Measurements from ENCODE around the gene P2RY2. TPM values are rescaled to one million over a fixed set of nuclear protein-coding genes. Genes with fewer than 3 reads are reported as not detected.

Gene P2RY2
- total RNA-seq, 1 experiment from 2014 or later = 2.9 TPM

DNA sequence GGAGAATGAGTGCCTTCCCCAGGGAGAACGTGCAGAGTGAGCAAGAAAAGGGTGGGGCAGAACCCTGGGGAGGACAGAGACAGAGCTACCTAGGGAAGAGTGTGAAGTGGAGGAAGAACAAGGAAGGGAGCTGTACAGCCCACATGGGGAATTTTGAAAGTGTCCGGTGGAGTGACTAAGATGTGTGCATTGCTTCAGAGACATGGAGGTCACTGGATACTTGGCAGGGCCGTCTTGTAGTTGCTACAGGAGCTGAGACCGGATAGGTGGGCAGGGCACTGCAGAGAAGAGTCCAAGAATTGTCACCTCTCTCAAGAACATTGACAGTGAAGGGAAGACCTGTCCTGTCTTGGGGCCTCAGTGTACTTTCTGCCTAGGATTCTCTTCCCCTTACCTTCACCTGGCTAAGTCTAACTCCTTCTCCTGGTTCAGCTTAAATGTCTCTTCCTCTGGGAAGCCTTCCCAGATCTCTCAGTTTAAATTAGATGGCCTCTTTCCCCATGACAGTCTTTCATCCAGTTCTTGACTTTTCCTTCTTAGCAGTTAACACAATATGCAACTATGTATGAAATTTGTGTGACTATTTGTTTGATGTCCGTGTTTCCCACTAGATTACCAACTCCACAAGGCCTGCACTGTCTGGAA is 44.9 kb downstream of the P2RY2 start:
- Histone ChIP-seq H3K4me2 (ENCODE audit: low read length) (no peak overlapping the region), H3K9me2 (ENCODE audit: insufficient read depth) (no peaks in the 10 kb centered on the region), H3K27ac (ENCODE audit: low read depth, low read length) (no peak overlapping the region), H3K36me3 (ENCODE audit: control insufficient read depth in 1 of 2, insufficient read depth in 2 of 2, low read length in 2 of 2) (no peaks in the 10 kb centered on the region), H3K27me3 (ENCODE audit: insufficient read depth, low read length) (peaks cover 5% of the 10 kb centered on the region; the same call in 1 of the 2 replicates), H3K9ac (ENCODE audit: low read length) (no peak overlapping the region), H3K4me3 (replicated peaks in 1 of 2; ENCODE audit: low read depth in 1 of 2, low read length in 2 of 2) (no peak overlapping the region), H3K79me2 (ENCODE audit: insufficient read depth, low read length) (no peaks in the 10 kb centered on the region), H3K9me3 (ENCODE audit: control insufficient read depth in 1 of 2, insufficient read depth in 1 of 2, low read depth in 1 of 2, low read length in 2 of 2) (no peaks in the 10 kb centered on the region), H3K4me1 (ENCODE audit: control insufficient read depth in 1 of 2, insufficient read depth in 2 of 2, low read length in 2 of 2) (peaks cover 1 to 12% of the 10 kb centered on the region in 2 experiments; a peak in 2 of 4 replicates), H2AFZ (ENCODE audit: low read depth, low read length, poor library complexity, severe bottlenecking) (no peak overlapping the region), H4K20me1 (ENCODE audit: insufficient read depth) (no peaks in the 10 kb centered on the region)
- ChIA-PET POLR2A (no interaction called here), RAD21 (ENCODE audit: low non-redundant PET in 1 of 2, low total read pairs in 2 of 2, uncharacterized antibody in 2 of 2, unreplicated experiment in 2 of 2) (no interaction called here), CTCF (no interaction called here)
- no TSS peak for BruUV-seq (replicated peaks)
- TF ChIP-seq, protein P1, sequence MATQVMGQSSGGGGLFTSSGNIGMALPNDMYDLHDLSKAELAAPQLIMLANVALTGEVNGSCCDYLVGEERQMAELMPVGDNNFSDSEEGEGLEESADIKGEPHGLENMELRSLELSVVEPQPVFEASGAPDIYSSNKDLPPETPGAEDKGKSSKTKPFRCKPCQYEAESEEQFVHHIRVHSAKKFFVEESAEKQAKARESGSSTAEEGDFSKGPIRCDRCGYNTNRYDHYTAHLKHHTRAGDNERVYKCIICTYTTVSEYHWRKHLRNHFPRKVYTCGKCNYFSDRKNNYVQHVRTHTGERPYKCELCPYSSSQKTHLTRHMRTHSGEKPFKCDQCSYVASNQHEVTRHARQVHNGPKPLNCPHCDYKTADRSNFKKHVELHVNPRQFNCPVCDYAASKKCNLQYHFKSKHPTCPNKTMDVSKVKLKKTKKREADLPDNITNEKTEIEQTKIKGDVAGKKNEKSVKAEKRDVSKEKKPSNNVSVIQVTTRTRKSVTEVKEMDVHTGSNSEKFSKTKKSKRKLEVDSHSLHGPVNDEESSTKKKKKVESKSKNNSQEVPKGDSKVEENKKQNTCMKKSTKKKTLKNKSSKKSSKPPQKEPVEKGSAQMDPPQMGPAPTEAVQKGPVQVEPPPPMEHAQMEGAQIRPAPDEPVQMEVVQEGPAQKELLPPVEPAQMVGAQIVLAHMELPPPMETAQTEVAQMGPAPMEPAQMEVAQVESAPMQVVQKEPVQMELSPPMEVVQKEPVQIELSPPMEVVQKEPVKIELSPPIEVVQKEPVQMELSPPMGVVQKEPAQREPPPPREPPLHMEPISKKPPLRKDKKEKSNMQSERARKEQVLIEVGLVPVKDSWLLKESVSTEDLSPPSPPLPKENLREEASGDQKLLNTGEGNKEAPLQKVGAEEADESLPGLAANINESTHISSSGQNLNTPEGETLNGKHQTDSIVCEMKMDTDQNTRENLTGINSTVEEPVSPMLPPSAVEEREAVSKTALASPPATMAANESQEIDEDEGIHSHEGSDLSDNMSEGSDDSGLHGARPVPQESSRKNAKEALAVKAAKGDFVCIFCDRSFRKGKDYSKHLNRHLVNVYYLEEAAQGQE (IDR thresholded peaks at IDR 0.05; ENCODE audit: low read depth) = no peak
- no peak for TF ChIP-seq EZH2 (IDR thresholded peaks at IDR 0.05)
- TF ChIP-seq ZFX (IDR thresholded peaks at IDR 0.05) = no peak
- no peak for TF ChIP-seq ELF1 (IDR thresholded peaks at IDR 0.05; ENCODE audit: borderline replicate concordance, low read depth)
- TF ChIP-seq, protein P2, sequence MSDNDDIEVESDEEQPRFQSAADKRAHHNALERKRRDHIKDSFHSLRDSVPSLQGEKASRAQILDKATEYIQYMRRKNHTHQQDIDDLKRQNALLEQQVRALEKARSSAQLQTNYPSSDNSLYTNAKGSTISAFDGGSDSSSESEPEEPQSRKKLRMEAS (IDR thresholded peaks at IDR 0.05) = no peak
- TF ChIP-seq ZNF274 (IDR thresholded peaks at IDR 0.05; ENCODE audit: low read depth, low read length) = no peak
- TF ChIP-seq POLR2A (IDR thresholded peaks at IDR 0.05; ENCODE audit: borderline replicate concordance, extremely low read depth, insufficient read depth, insufficient read length) = no peak
- TF ChIP-seq POLR2AphosphoS5 (IDR thresholded peaks at IDR 0.05; ENCODE audit: low read depth, low read length) = no peak
- TF ChIP-seq CEBPB (IDR thresholded peaks at IDR 0.05; ENCODE audit: low read depth) = no peak
- TF ChIP-seq, protein P3, sequence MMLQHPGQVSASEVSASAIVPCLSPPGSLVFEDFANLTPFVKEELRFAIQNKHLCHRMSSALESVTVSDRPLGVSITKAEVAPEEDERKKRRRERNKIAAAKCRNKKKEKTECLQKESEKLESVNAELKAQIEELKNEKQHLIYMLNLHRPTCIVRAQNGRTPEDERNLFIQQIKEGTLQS (IDR thresholded peaks at IDR 0.05) = no peak
- no peak for DNase-seq (ENCODE audit: low read depth, low spot score)
- intact Hi-C loops (cut with micrococcal nuclease) = no loop called here
- ATAC-seq = no peak

Measured in HCT116 (cell line).